Hepatocyte (in vitro differentiated cells): ENCODE measurements around the gene CAPN11. TPM values are rescaled to one million over a fixed set of nuclear protein-coding genes. Genes with fewer than 3 reads are reported as not detected.

Source experiments
- DNase-seq: peaks from one replicate; pipeline ENCODE4 v3.0.0-alpha.2; 2016; ENCODE audit warnings: low spot score
- H2AFZ ChIP-seq: fragments of 200-600 bp; sonication (generic); 2 replicates; pipeline ENCODE4 v1.6.0; 2016; ENCODE audit warnings: antibody characterized with exemption, mild to moderate bottlenecking
- H3K27ac ChIP-seq: fragments of 200-600 bp; sonication (generic); 2 replicates; pipeline ENCODE4 v1.5.1; 2016; ENCODE audit warnings: mild to moderate bottlenecking
- H3K27me3 ChIP-seq: fragments of 200-600 bp; sonication (generic); 2 replicates; pipeline ENCODE4 v1.6.1; 2016
- H3K36me3 ChIP-seq: fragments of 200-600 bp; sonication (generic); replicated peaks from 2 replicates; pipeline ENCODE4 v1.5.1; 2016; ENCODE audit warnings: low read depth; ENCODE audit not compliant: insufficient read depth
- H3K4me1 ChIP-seq: fragments of 200-600 bp; sonication (generic); 2 replicates; pipeline ENCODE4 v1.5.1; 2016; ENCODE audit warnings: mild to moderate bottlenecking, moderate library complexity; ENCODE audit not compliant: insufficient read depth
- H3K4me2 ChIP-seq: fragments of 200-600 bp; sonication (generic); 2 replicates; pipeline ENCODE4 v1.6.0; 2016
- H3K4me3 ChIP-seq: fragments of 200-600 bp; sonication (generic); 2 replicates; pipeline ENCODE4 v1.5.1; 2016; ENCODE audit warnings: mild to moderate bottlenecking
- H3K79me2 ChIP-seq: fragments of 200-600 bp; sonication (generic); 2 replicates; pipeline ENCODE4 v1.6.0; 2017; ENCODE audit warnings: mild to moderate bottlenecking
- H3K9me2 ChIP-seq: fragments of 200-600 bp; sonication (generic); replicated peaks from 2 replicates; pipeline ENCODE4 v1.6.0; 2017; ENCODE audit warnings: mild to moderate bottlenecking; ENCODE audit not compliant: insufficient read depth
- H3K9me3 ChIP-seq: fragments of 200-600 bp; sonication (generic); 2 replicates; pipeline ENCODE4 v1.5.1; 2016; ENCODE audit warnings: low read depth, mild to moderate bottlenecking
- H4K20me1 ChIP-seq: fragments of 200-600 bp; sonication (generic); 2 replicates; pipeline ENCODE4 v1.6.0; 2016; ENCODE audit warnings: mild to moderate bottlenecking; ENCODE audit not compliant: insufficient read depth, poor library complexity, severe bottlenecking
- EZH2 ChIP-seq: fragments of 200-600 bp; sonication (generic); IDR thresholded peaks from 2 replicates; pipeline ENCODE4 v1.6.1; 2016; ENCODE audit warnings: antibody characterized with exemption, mild to moderate bottlenecking, borderline replicate concordance
- EZH2phosphoT487 ChIP-seq: fragments of 200-600 bp; sonication (generic); IDR thresholded peaks from one replicate; pipeline ENCODE4 v1.6.1; 2018; ENCODE audit warnings: antibody characterized with exemption, mild to moderate bottlenecking, low read depth, moderate library complexity; ENCODE audit not compliant: unreplicated experiment, severe bottlenecking
- WGBS: methylation state at CpG from one replicate; pipeline ENCODE4 v1.1.6; 2016; ENCODE audit warnings: low lambda C conversion rate; ENCODE audit errors: missing lambda C conversion rate; 5-methylcytosine and 5-hydroxymethylcytosine counted together
- polyA plus RNA-seq: library from polyadenylated mRNA; unstranded; fragments of >200 nt; fragmentation: Nextera tagmentation; extraction: Ambion mirVana; gene quantifications from 2 replicates; pipeline ENCODE4 v1.2.1, GENCODE V29; 2016
- total RNA-seq: library from RNA; depleted of rRNA; stranded (reverse); fragments of >200 nt; gene quantifications from 2 replicates; pipeline ENCODE4 v1.2.3, GENCODE V29; 2014
- TF ChIP-seq, protein P1 (sequence below): fragments of 200-600 bp; sonication (generic); IDR thresholded peaks from 2 replicates; pipeline ENCODE4 v1.5.1; 2016; ENCODE audit warnings: antibody characterized with exemption, mild to moderate bottlenecking; ENCODE audit not compliant: poor library complexity

Gene CAPN11
- total and polyA plus RNA-seq, 2 experiments from 2014 or later: 0.13 to 0.23 TPM

DNA sequence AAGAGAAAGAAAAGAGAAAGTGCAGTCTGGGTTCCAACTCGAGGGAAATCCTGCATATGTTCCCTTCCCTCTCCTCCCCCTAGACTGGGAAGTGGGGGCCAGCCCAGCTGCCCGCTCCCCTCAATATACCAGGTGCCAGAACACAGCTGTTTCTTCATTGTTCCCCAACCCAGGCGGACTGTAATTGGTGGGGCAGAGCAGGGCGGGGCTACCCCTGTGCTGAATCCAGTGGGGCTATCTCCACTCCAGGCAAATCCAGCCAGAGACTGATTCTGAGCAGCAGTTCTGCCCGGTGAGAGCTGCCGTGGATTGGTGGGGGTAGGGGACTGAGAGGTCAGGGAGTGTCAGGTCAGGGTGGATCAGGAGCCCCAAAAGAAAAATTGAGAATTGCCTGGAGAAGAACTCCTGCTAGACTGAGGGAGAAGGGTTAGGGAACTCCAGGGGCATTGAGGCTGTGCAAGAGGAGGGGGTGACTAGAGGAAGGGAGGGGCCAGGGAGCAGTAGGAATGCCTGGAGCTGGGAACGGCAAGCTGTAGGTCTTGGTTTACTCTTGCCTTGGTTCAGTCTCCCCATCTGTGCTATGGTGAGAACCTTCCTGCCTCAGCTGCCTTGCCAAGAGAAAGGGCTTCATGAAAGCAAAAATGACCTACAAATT lies 58.2 kb downstream of the CAPN11 start, which contains the start of gene MYMX:
TSS of gene MYMX (plus strand) at position 250 of the 655 bp plus-strand sequence. CDS start 546 bp downstream, outside the sequence.
- TF ChIP-seq, protein P1, sequence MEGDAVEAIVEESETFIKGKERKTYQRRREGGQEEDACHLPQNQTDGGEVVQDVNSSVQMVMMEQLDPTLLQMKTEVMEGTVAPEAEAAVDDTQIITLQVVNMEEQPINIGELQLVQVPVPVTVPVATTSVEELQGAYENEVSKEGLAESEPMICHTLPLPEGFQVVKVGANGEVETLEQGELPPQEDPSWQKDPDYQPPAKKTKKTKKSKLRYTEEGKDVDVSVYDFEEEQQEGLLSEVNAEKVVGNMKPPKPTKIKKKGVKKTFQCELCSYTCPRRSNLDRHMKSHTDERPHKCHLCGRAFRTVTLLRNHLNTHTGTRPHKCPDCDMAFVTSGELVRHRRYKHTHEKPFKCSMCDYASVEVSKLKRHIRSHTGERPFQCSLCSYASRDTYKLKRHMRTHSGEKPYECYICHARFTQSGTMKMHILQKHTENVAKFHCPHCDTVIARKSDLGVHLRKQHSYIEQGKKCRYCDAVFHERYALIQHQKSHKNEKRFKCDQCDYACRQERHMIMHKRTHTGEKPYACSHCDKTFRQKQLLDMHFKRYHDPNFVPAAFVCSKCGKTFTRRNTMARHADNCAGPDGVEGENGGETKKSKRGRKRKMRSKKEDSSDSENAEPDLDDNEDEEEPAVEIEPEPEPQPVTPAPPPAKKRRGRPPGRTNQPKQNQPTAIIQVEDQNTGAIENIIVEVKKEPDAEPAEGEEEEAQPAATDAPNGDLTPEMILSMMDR: no peak
- TF ChIP-seq EZH2: no peak
- TF ChIP-seq EZH2phosphoT487: no peak
- Histone ChIP-seq H3K9me3 (no peaks in the 10 kb centered on the region), H3K79me2 (peaks cover 3% of the 10 kb centered on the region), H3K36me3 (no peaks in the 10 kb centered on the region), H2AFZ (no peak within 1 kb of the TSS), H3K9me2 (no peaks in the 10 kb centered on the region), H3K4me2 (no peak within 1 kb of the TSS), H4K20me1 (no peaks in the 10 kb centered on the region), H3K4me1 (peaks cover 23% of the 10 kb centered on the region), H3K27ac (no peak within 1 kb of the TSS), H3K27me3 (no peaks in the 10 kb centered on the region), H3K4me3 (no peak within 1 kb of the TSS)
- WGBS: 38% methylated on average over 7 of the region's 7 CpGs
- no peak for DNase-seq

- Histone ChIP-seq H3K79me2 (peaks cover 3% of the 10 kb centered on the region), H3K9me3 (no peaks in the 10 kb centered on the region), H4K20me1 (no peaks in the 10 kb centered on the region), H3K4me2 (no peak overlapping the region), H2AFZ (no peak overlapping the region), H3K4me1 (peaks cover 23% of the 10 kb centered on the region), H3K9me2 (no peaks in the 10 kb centered on the region), H3K4me3 (no peak overlapping the region), H3K36me3 (no peaks in the 10 kb centered on the region), H3K27me3 (no peaks in the 10 kb centered on the region), H3K27ac (peak overlapping the region; percentile 48)
- WGBS: 67% methylated on average over 16 of the region's 16 CpGs
- no peak for DNase-seq
- TF ChIP-seq EZH2: no peak
- no peak for TF ChIP-seq EZH2phosphoT487
- TF ChIP-seq, protein P1: no peak
These were observed 58.9 kb downstream of the CAPN11 start for GRCh38 chr6:44217332-44218143.

GRCh38 chr6:44219053-44219814 lies 60.6 kb downstream of the CAPN11 start:
- Histone ChIP-seq H3K79me2 (peaks cover 3% of the 10 kb centered on the region), H3K27me3 (no peaks in the 10 kb centered on the region), H3K36me3 (no peaks in the 10 kb centered on the region), H3K27ac (peak overlapping the region; percentile 48), H4K20me1 (no peaks in the 10 kb centered on the region), H3K4me1 (peaks cover 35% of the 10 kb centered on the region), H3K4me2 (peak overlapping the region; percentile 95), H3K9me2 (no peaks in the 10 kb centered on the region), H3K9me3 (no peaks in the 10 kb centered on the region), H3K4me3 (peak overlapping the region; percentile 54), H2AFZ (peak overlapping the region; percentile 38)
- WGBS: 4% methylated on average over 44 of the region's 45 CpGs
- DNase-seq: peak; percentile 91
- TF ChIP-seq, protein P1: no peak
- TF ChIP-seq EZH2 (no peak), EZH2phosphoT487 (no peak)
